Measurements from ENCODE around the gene SGSH. TPM values are rescaled to one million over a fixed set of nuclear protein-coding genes. Genes with fewer than 3 reads are reported as not detected.

Gene SGSH
- total RNA-seq (100 to 1,000 TPM; 138 to 143 TPM), polyA plus RNA-seq (10 to 100 TPM; 20.1 to 36.5 (median 25.6) TPM), total RNA-seq (7.7 to 94.6 (median 71.2) reads per million in 6 experiments)

GRCh38 chr17:80220054-80220735 lies at the start of gene SGSH, which contains the start of gene SLC26A11:
SGSH (minus strand) TSS chr17:80220333; CDS start chr17:80220313, 20 bp downstream.
SLC26A11 (plus strand) TSS chr17:80220427; CDS start chr17:80221561, 1,134 bp downstream.
- H3K4me1 Mint-ChIP-seq = peaks cover 27 to 64% (median 49%) of the 10 kb centered on the region in 4 donors
- ATAC-seq = peak; percentile 53 to 54
- POLR2A ChIA-PET = interaction anchor here (0.8 to 4.0 kb wide), 7 partner anchors 17 to 719 kb away, joined by 3 to 21 read pairs (median 4); partner anchors contain the start of gene GAA
- peak within 1 kb of the TSS; percentile 91 to 97 (median 94) for H3K4me3 Mint-ChIP-seq
- peak within 1 kb of the TSS; percentile 94 to 98 (median 97) for H3K27ac Mint-ChIP-seq
- peaks cover 0 to 26% (median 2%) of the 10 kb centered on the region in 3 donors for H3K36me3 Mint-ChIP-seq
- DNase-seq = peak in 9 of 10 donors; percentile 17 to 76 (median 47)
- H3K27me3 Mint-ChIP-seq = no peaks in the 10 kb centered on the region
- no peaks in the 10 kb centered on the region for H3K9me3 Mint-ChIP-seq

- DNase-seq (no peak), ATAC-seq (no peak)
- Mint-ChIP-seq H3K4me1 (peaks cover 26 to 59% (median 52%) of the 10 kb centered on the region in 4 donors), H3K36me3 (peaks cover 4 to 46% (median 12%) of the 10 kb centered on the region in 3 donors), H3K27ac (no peak overlapping the region), H3K4me3 (no peak overlapping the region), H3K9me3 (no peaks in the 10 kb centered on the region), H3K27me3 (no peaks in the 10 kb centered on the region)
- POLR2A ChIA-PET = no interaction called here
Measured at GRCh38 chr17:80269405-80269807, 49.3 kb upstream of the SGSH start.

GRCh38 chr17:80268427-80268826 lies 48.3 kb upstream of the SGSH start:
- ATAC-seq = no peak
- no peaks in the 10 kb centered on the region for H3K9me3 Mint-ChIP-seq
- H3K4me3 Mint-ChIP-seq = no peak overlapping the region
- POLR2A ChIA-PET = interaction anchor here (0.6 to 1.1 kb wide), 4 partner anchors 8 to 737 kb away, joined by 3 to 6 read pairs (median 4); no protein-coding TSS in a partner anchor
- peaks cover 4 to 39% (median 8%) of the 10 kb centered on the region in 3 donors for H3K36me3 Mint-ChIP-seq
- DNase-seq = no peak
- H3K4me1 Mint-ChIP-seq = peaks cover 23 to 53% (median 47%) of the 10 kb centered on the region in 4 donors
- H3K27me3 Mint-ChIP-seq = no peaks in the 10 kb centered on the region
- H3K27ac Mint-ChIP-seq = no peak overlapping the region

- DNase-seq = no peak
- H3K36me3 Mint-ChIP-seq = peaks cover 4 to 30% (median 8%) of the 10 kb centered on the region in 3 donors
- H3K9me3 Mint-ChIP-seq = no peaks in the 10 kb centered on the region
- POLR2A ChIA-PET = interaction anchor here (0.7 to 1.5 kb wide), 4 partner anchors 20 to 769 kb away, joined by 3 to 4 read pairs (median 4); no protein-coding TSS in a partner anchor
- H3K4me3 Mint-ChIP-seq = peak overlapping the region in 9 of 10 donors; percentile 13 to 66 (median 44)
- H3K27me3 Mint-ChIP-seq = no peaks in the 10 kb centered on the region
- H3K27ac Mint-ChIP-seq = peak overlapping the region in 9 of 10 donors; percentile 63 to 82 (median 67)
- no peak for ATAC-seq
- H3K4me1 Mint-ChIP-seq = peaks cover 23 to 46% (median 43%) of the 10 kb centered on the region in 4 donors
Measured at GRCh38 chr17:80267391-80267790, 47.3 kb upstream of the SGSH start.

GRCh38 chr17:80265205-80266068 lies 45.3 kb upstream of the SGSH start:
- H3K27ac Mint-ChIP-seq = peak overlapping the region in 9 of 10 donors; percentile 86 to 97 (median 97)
- H3K4me3 Mint-ChIP-seq = peak overlapping the region; percentile 85 to 99 (median 98)
- DNase-seq = peak in 8 of 10 donors; percentile 41 to 76 (median 58)
- ATAC-seq = peak; percentile 35 to 42
- peaks cover 4 to 23% (median 5%) of the 10 kb centered on the region in 3 donors for H3K36me3 Mint-ChIP-seq
- peaks cover 0 to 2% (median 0%) of the 10 kb centered on the region in 5 donors for H3K27me3 Mint-ChIP-seq
- peaks cover 20 to 53% (median 47%) of the 10 kb centered on the region in 4 donors for H3K4me1 Mint-ChIP-seq
- no peaks in the 10 kb centered on the region for H3K9me3 Mint-ChIP-seq
- POLR2A ChIA-PET = interaction anchor here (0.6 to 6.3 kb wide), 13 partner anchors 7 to 959 kb away, joined by 3 to 50 read pairs (median 4); partner anchors contain the start of genes SGSH and SLC26A11

GRCh38 chr17:80264205-80265075 lies 44.3 kb upstream of the SGSH start:
- Mint-ChIP-seq H3K4me1 (peaks cover 19 to 57% (median 52%) of the 10 kb centered on the region in 4 donors), H3K9me3 (no peaks in the 10 kb centered on the region), H3K27me3 (peaks cover 0 to 2% (median 0%) of the 10 kb centered on the region in 5 donors), H3K27ac (peak overlapping the region in 9 of 10 donors; percentile 86 to 97 (median 97)), H3K36me3 (peaks cover 4 to 23% (median 5%) of the 10 kb centered on the region in 3 donors), H3K4me3 (peak overlapping the region; percentile 85 to 99 (median 98))
- peak; percentile 41 to 84 (median 56) for DNase-seq
- peak; percentile 17 to 28 for ATAC-seq
- POLR2A ChIA-PET = interaction anchor here (0.6 to 6.3 kb wide), 17 partner anchors 8 to 960 kb away, joined by 3 to 50 read pairs (median 4); partner anchors contain the start of genes EIF4A3, SGSH and SLC26A11

GRCh38 chr17:80263253-80264204 lies 43.4 kb upstream of the SGSH start:
- Mint-ChIP-seq H3K9me3 (no peaks in the 10 kb centered on the region), H3K4me3 (peak overlapping the region; percentile 85 to 99 (median 98)), H3K4me1 (peaks cover 19 to 62% (median 56%) of the 10 kb centered on the region in 4 donors), H3K36me3 (peaks cover 4 to 23% (median 5%) of the 10 kb centered on the region in 3 donors), H3K27ac (peak overlapping the region in 9 of 10 donors; percentile 86 to 97 (median 97)), H3K27me3 (peaks cover 0 to 2% (median 0%) of the 10 kb centered on the region in 5 donors)
- peak; percentile 34 to 38 for ATAC-seq
- POLR2A ChIA-PET = interaction anchor here (0.6 to 6.3 kb wide), 12 partner anchors 9 to 118 kb away, joined by 3 to 50 read pairs (median 4); partner anchors contain the start of genes EIF4A3, SGSH and SLC26A11
- peak; percentile 56 to 92 (median 79) for DNase-seq

- peaks cover 19 to 66% (median 57%) of the 10 kb centered on the region in 4 donors for H3K4me1 Mint-ChIP-seq
- DNase-seq (no peak), ATAC-seq (no peak)
- peaks cover 4 to 21% (median 5%) of the 10 kb centered on the region in 3 donors for H3K36me3 Mint-ChIP-seq
- no peaks in the 10 kb centered on the region for H3K9me3 Mint-ChIP-seq
- POLR2A ChIA-PET = interaction anchor here (1.7 to 6.3 kb wide), 4 partner anchors 9 to 118 kb away, joined by 4 to 50 read pairs (median 22); partner anchors contain the start of genes SGSH and SLC26A11
- peak overlapping the region; percentile 85 to 99 (median 98) for H3K4me3 Mint-ChIP-seq
- peak overlapping the region in 8 of 10 donors; percentile 5 to 97 (median 96) for H3K27ac Mint-ChIP-seq
- peaks cover 0 to 2% (median 0%) of the 10 kb centered on the region in 5 donors for H3K27me3 Mint-ChIP-seq
Measured at GRCh38 chr17:80262775-80263244, 42.7 kb upstream of the SGSH start.

- ATAC-seq (no peak), DNase-seq (no peak)
- Mint-ChIP-seq H3K4me3 (peak overlapping the region; percentile 83 to 99 (median 92)), H3K27ac (peak overlapping the region; percentile 86 to 98 (median 94)), H3K36me3 (peaks cover 4 to 16% (median 5%) of the 10 kb centered on the region in 3 donors), H3K9me3 (no peaks in the 10 kb centered on the region), H3K27me3 (peaks cover 0 to 2% (median 0%) of the 10 kb centered on the region in 5 donors), H3K4me1 (peaks cover 16 to 62% (median 53%) of the 10 kb centered on the region in 4 donors)
- POLR2A ChIA-PET = interaction anchor here (1.7 to 6.3 kb wide), 3 partner anchors 10 to 43 kb away, joined by 9 to 50 read pairs (median 34); partner anchors contain the start of genes SGSH and SLC26A11
Measured at GRCh38 chr17:80262291-80262690, 42.2 kb upstream of the SGSH start.

GRCh38 chr17:80261895-80262279 lies 41.8 kb upstream of the SGSH start:
- Mint-ChIP-seq H3K27ac (peak overlapping the region; percentile 86 to 98 (median 94)), H3K36me3 (peaks cover 4 to 12% (median 5%) of the 10 kb centered on the region in 3 donors), H3K4me3 (peak overlapping the region; percentile 83 to 99 (median 92)), H3K9me3 (no peaks in the 10 kb centered on the region), H3K4me1 (peaks cover 16 to 58% (median 49%) of the 10 kb centered on the region in 4 donors), H3K27me3 (peaks cover 0 to 2% (median 0%) of the 10 kb centered on the region in 5 donors)
- POLR2A ChIA-PET = interaction anchor here (1.2 to 6.3 kb wide), 5 partner anchors 10 to 116 kb away, joined by 3 to 50 read pairs (median 9); partner anchors contain the start of genes SGSH and SLC26A11
- ATAC-seq (no peak), DNase-seq (no peak)
